Neutrophil (primary cell): ENCODE data around the gene MPC2.

ENCODE experiments used
- H3K27ac ChIP-seq: fragments of 200-600 bp; sonication (generic); 2 replicates; pipeline ENCODE4 v1.5.1; 2016; ENCODE audit warnings: mild to moderate bottlenecking, moderate library complexity
- H3K27me3 ChIP-seq: fragments of 200-600 bp; sonication (generic); 2 replicates; pipeline ENCODE4 v1.6.0; 2016; ENCODE audit warnings: mild to moderate bottlenecking
- H3K36me3 ChIP-seq: fragments of 200-600 bp; sonication (generic); 2 replicates; pipeline ENCODE4 v1.5.1; 2017
- H3K4me1 ChIP-seq, 2 experiments: fragments of 200-600 bp in 1 of 2; sonication (generic) in 1 of 2; 1 replicate in 1 of 2; 2 replicates in 1 of 2; pipeline versions ENCODE4 v1.5.1 to v1.6.1; 2013 to 2016; ENCODE audit warnings: low read depth in 1 of 2, low read length in 1 of 2, mild to moderate bottlenecking in 1 of 2, moderate library complexity in 1 of 2; ENCODE audit not compliant: control insufficient read depth in 1 of 2, insufficient read depth in 1 of 2
- H3K4me3 ChIP-seq, 2 experiments: fragments of 200-600 bp in 1 of 2; sonication (generic) in 1 of 2; 1 replicate in 1 of 2; 2 replicates in 1 of 2; pipeline ENCODE4 v1.5.1; 2013 to 2016; ENCODE audit warnings: low read depth in 1 of 2, low read length in 1 of 2, mild to moderate bottlenecking in 1 of 2, moderate library complexity in 1 of 2
- H3K9me3 ChIP-seq: fragments of 200-600 bp; sonication (generic); 2 replicates; pipeline ENCODE4 v1.5.1; 2016
- CTCF ChIP-seq: fragments of 200-600 bp; sonication (generic); IDR thresholded peaks from 2 replicates; pipeline ENCODE4 v1.5.1; 2016; ENCODE audit warnings: antibody characterized with exemption

The MPC2 gene

DNA sequence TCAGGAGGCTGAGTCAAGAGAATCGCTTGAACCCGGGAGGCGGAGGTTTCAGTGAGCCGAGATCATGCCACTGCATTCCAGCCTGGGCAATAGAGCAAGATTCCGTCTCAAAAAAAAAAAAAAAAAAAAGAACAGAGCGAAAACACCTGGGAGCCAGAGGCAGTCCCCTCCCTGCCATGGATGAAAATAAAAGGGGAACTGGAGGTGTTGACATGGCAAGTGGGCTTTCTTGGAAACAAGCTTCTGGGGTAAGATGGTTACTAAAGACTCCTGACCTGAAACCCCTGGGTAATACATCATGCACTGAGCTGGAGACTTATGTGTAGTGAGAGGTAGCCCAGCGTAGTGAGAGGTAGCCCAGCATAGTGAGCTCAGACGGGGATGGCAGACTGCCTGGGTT is 54.5 kb downstream of the MPC2 start:
- no peak for TF ChIP-seq CTCF
- Histone ChIP-seq H3K4me1 (no peaks in the 10 kb centered on the region), H3K27ac (no peak overlapping the region), H3K9me3 (no peaks in the 10 kb centered on the region), H3K36me3 (no peaks in the 10 kb centered on the region), H3K27me3 (no peaks in the 10 kb centered on the region), H3K4me3 (no peak overlapping the region)

GRCh38 chr1:167881786-167882185 is 55.1 kb downstream of the MPC2 start:
- no peak for TF ChIP-seq CTCF
- H3K36me3 ChIP-seq = no peaks in the 10 kb centered on the region
- H3K27me3 ChIP-seq = no peaks in the 10 kb centered on the region
- H3K27ac ChIP-seq = no peak overlapping the region
- H3K4me1 ChIP-seq = no peaks in the 10 kb centered on the region
- no peak overlapping the region for H3K4me3 ChIP-seq
- no peaks in the 10 kb centered on the region for H3K9me3 ChIP-seq

GRCh38 chr1:167881069-167881468 is 55.8 kb downstream of the MPC2 start:
- H3K4me3 ChIP-seq = no peak overlapping the region
- no peak for TF ChIP-seq CTCF
- no peaks in the 10 kb centered on the region for H3K27me3 ChIP-seq
- H3K4me1 ChIP-seq = no peaks in the 10 kb centered on the region
- no peak overlapping the region for H3K27ac ChIP-seq
- H3K36me3 ChIP-seq = no peaks in the 10 kb centered on the region
- no peaks in the 10 kb centered on the region for H3K9me3 ChIP-seq

DNA sequence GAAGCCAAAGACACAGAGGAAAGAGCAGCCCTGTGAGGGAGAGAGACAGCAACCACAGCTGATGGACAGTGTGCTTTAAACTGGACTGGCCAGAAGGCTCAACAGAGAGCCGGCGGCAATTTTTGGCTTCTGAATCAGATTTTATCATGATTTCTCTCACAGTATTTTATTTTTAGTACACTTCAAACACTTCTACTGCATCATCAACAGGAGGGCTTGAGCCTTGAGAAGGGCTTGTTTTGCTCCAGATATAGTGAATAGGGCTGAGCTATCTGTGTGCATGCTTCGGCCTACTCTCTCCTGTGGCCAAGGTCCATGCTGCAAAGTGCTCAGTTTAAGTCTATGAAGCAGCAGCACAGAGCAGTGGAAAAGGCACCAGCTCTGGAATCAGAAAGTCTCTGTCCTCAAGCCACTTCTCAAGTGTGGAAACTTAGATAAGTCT is 56.3 kb downstream of the MPC2 start:
- H3K27me3 ChIP-seq = no peaks in the 10 kb centered on the region
- no peak for TF ChIP-seq CTCF
- no peak overlapping the region for H3K4me3 ChIP-seq
- no peaks in the 10 kb centered on the region for H3K36me3 ChIP-seq
- H3K9me3 ChIP-seq = no peaks in the 10 kb centered on the region
- H3K27ac ChIP-seq = no peak overlapping the region
- no peaks in the 10 kb centered on the region for H3K4me1 ChIP-seq

GRCh38 chr1:167879508-167879907 is 57.4 kb downstream of the MPC2 start:
- H3K4me3 ChIP-seq = no peak overlapping the region
- no peaks in the 10 kb centered on the region for H3K9me3 ChIP-seq
- no peak for TF ChIP-seq CTCF
- no peaks in the 10 kb centered on the region for H3K27me3 ChIP-seq
- no peak overlapping the region for H3K27ac ChIP-seq
- H3K4me1 ChIP-seq = no peaks in the 10 kb centered on the region
- no peaks in the 10 kb centered on the region for H3K36me3 ChIP-seq
